Ovary (tissue), 9 donors: ENCODE measurements around the gene CRY2. TPM values are rescaled to one million over a fixed set of nuclear protein-coding genes. Genes with fewer than 3 reads are reported as not detected.
A peak's percentile ranks its signal among the peaks of the same experiment; 100 is the strongest.

Experiments used
- DNase-seq, 5 donors: peaks; one replicate each; pipeline ENCODE4 v3.0.0-alpha.2; 2019 to 2020
- H3K27ac ChIP-seq, 2 donors: fragments of 200-600 bp; one replicate each; pipeline versions ENCODE4 v1.5.1 to v1.8.0; 2019 to 2022
- H3K27me3 ChIP-seq: fragments of 200-600 bp; one replicate; pipeline ENCODE4 v1.8.0; 2022
- H3K36me3 ChIP-seq: fragments of 200-600 bp; sonication (generic); one replicate; pipeline ENCODE4 v1.5.1; 2019
- H3K4me1 ChIP-seq: one replicate; pipeline ENCODE4 v1.8.1; 2013; ENCODE audit warnings: mild to moderate bottlenecking, moderate library complexity; ENCODE audit not compliant: insufficient read depth
- H3K4me3 ChIP-seq: fragments of 200-600 bp; sonication (generic); one replicate; pipeline ENCODE4 v1.5.1; 2017
- H3K9me3 ChIP-seq, 2 donors: fragments of 200-600 bp in 1 of 2; sonication (generic) in 1 of 2; one replicate each; pipeline versions ENCODE4 v1.5.1 to v1.8.1; 2013 to 2019; ENCODE audit warnings: mild to moderate bottlenecking in 1 of 2, moderate library complexity in 1 of 2
- EP300 ChIP-seq: sonication (generic); formaldehyde crosslinking; IDR thresholded peaks from one replicate; pipeline ENCODE4 v1.6.1; 2017; ENCODE audit warnings: antibody characterized with exemption
- POLR2A ChIP-seq: fragments of 450-650 bp; IDR thresholded peaks from one replicate; pipeline ENCODE4 v1.6.1; 2017; ENCODE audit warnings: antibody characterized with exemption, mild to moderate bottlenecking, moderate library complexity
- WGBS, 3 donors: extraction: QIAGEN DNeasy Blood & Tissue Kit in 1 of 3; methylation state at CpG; one replicate each; pipeline versions ENCODE4 v1.1.5 to v1.1.7; 2013 to 2017; 5-methylcytosine and 5-hydroxymethylcytosine counted together
- intact Hi-C, 4 donors: fragments of 100-400 bp; cut with DNase I; formaldehyde crosslinking; loops; one replicate each; pipeline versions ENCODE4 v1.11.0 to v1.15.1; 2022 to 2023
- polyA plus RNA-seq, 2 donors: library from polyadenylated mRNA; stranded (reverse); fragments of 200-250 nt in 1 of 2; fragments of 350-450 nt in 1 of 2; fragmentation: Illumina TruSeq in 1 of 2; extraction: RNeasy Lipid Tissue Mini Kit (QIAGEN cat#74804) in 1 of 2; gene quantifications; one replicate each; pipeline ENCODE4 v1.2.3, GENCODE V29; 2013 to 2014
- total RNA-seq, 7 donors: library from RNA; depleted of rRNA in 2 of 7; stranded (reverse); fragments of >200 nt in 2 of 7; fragmentation: NEBNext Ultra II Directional in 3 of 7; extraction: Animal tissue kit (Norgen Biotek cat#: 25700) in 3 of 7; gene quantifications; one replicate each; pipeline versions ENCODE4 v1.1.0 to v1.2.4, GENCODE V29; 2016 to 2023
- TF ChIP-seq, protein P1 (sequence below), 3 donors: fragments of 450-650 bp in 2 of 3; fragments of 200-600 bp in 1 of 3; IDR thresholded peaks; one replicate each; pipeline versions ENCODE4 v1.5.1 to v1.8.0; 2016 to 2022; ENCODE audit warnings: antibody characterized with exemption in 3 of 3, mild to moderate bottlenecking in 1 of 3
- donor health status: DM: no; HTN: no; CAD: no; lungs with moderate emphysema.
- donor health status: DM: no; HTN: no; CAD: no.
- donor health status: Bipolar disorder and iron deficiency.
- donor health status: DM: yes; HTN: yes; CAD: no.
- donor health status: DM: no; HTN: no; CAD: no.
- donor health status: DM: yes; HTN: yes; CAD: no.

CRY2 gene
- total and polyA plus RNA-seq, 9 donors, result 37.2 to 94.2 (median 51.9) TPM

- Histone ChIP-seq H3K4me1 (peaks cover 1% of the 10 kb centered on the region), H3K27ac (no peak overlapping the region), H3K27me3 (no peaks in the 10 kb centered on the region), H3K9me3 (no peaks in the 10 kb centered on the region), H3K4me3 (no peak overlapping the region), H3K36me3 (no peaks in the 10 kb centered on the region)
- DNase-seq, result no peak
- TF ChIP-seq POLR2A, result no peak
- no peak for TF ChIP-seq EP300
- TF ChIP-seq, protein P1, sequence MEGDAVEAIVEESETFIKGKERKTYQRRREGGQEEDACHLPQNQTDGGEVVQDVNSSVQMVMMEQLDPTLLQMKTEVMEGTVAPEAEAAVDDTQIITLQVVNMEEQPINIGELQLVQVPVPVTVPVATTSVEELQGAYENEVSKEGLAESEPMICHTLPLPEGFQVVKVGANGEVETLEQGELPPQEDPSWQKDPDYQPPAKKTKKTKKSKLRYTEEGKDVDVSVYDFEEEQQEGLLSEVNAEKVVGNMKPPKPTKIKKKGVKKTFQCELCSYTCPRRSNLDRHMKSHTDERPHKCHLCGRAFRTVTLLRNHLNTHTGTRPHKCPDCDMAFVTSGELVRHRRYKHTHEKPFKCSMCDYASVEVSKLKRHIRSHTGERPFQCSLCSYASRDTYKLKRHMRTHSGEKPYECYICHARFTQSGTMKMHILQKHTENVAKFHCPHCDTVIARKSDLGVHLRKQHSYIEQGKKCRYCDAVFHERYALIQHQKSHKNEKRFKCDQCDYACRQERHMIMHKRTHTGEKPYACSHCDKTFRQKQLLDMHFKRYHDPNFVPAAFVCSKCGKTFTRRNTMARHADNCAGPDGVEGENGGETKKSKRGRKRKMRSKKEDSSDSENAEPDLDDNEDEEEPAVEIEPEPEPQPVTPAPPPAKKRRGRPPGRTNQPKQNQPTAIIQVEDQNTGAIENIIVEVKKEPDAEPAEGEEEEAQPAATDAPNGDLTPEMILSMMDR (IDR thresholded peaks at IDR 0.05), result no peak
- 76 to 90% (median 80%) methylated on average over 10 of the region's 10 CpGs for WGBS, 3 donors
- intact Hi-C loops, result no loop called here
These were observed 40.3 kb downstream of the CRY2 start for GRCh38 chr11:45887587-45887986.

- H3K4me1 ChIP-seq, result peaks cover 1% of the 10 kb centered on the region
- TF ChIP-seq POLR2A (no peak), EP300 (no peak)
- TF ChIP-seq, protein P1 (IDR thresholded peaks at IDR 0.05), result no peak
- 86 to 88% (median 87%) methylated on average over 8 of the region's 8 CpGs for WGBS, 3 donors
- no peaks in the 10 kb centered on the region for H3K36me3 ChIP-seq
- H3K27me3 ChIP-seq, result no peaks in the 10 kb centered on the region
- intact Hi-C loops, result no loop called here
- no peaks in the 10 kb centered on the region for H3K9me3 ChIP-seq
- no peak overlapping the region for H3K4me3 ChIP-seq
- no peak overlapping the region for H3K27ac ChIP-seq
- DNase-seq, result no peak
These were observed 42.3 kb downstream of the CRY2 start for GRCh38 chr11:45889555-45889954.

DNA sequence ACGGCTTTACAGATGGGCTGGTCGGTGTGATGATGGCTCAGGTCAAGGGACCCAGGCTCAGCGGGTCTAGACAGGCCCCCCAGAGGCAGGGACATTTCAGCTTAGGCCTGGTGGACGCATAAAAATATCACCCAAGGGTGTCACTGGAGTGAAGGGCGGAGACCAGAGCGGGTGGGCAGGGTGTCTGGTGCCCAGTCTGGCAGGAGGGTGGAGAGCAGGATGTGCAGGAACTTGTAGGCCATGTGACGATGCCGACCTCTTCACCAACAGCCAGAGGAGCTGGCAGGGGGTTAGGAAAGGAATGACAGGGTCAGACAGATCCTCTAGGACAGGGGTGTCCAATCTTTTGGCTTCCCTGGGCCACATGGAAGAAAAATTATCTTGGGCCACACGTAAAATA is 42.7 kb downstream of the CRY2 start:
- DNase-seq, result no peak
- intact Hi-C loops, result no loop called here
- H3K9me3 ChIP-seq, result no peaks in the 10 kb centered on the region
- H3K27ac ChIP-seq, result no peak overlapping the region
- no peak overlapping the region for H3K4me3 ChIP-seq
- no peaks in the 10 kb centered on the region for H3K36me3 ChIP-seq
- H3K27me3 ChIP-seq, result no peaks in the 10 kb centered on the region
- 91 to 94% (median 92%) methylated on average over 9 of the region's 9 CpGs for WGBS, 3 donors
- no peak for TF ChIP-seq POLR2A
- TF ChIP-seq, protein P1 (IDR thresholded peaks at IDR 0.05), result no peak
- no peak for TF ChIP-seq EP300
- H3K4me1 ChIP-seq, result peaks cover 1% of the 10 kb centered on the region

DNA sequence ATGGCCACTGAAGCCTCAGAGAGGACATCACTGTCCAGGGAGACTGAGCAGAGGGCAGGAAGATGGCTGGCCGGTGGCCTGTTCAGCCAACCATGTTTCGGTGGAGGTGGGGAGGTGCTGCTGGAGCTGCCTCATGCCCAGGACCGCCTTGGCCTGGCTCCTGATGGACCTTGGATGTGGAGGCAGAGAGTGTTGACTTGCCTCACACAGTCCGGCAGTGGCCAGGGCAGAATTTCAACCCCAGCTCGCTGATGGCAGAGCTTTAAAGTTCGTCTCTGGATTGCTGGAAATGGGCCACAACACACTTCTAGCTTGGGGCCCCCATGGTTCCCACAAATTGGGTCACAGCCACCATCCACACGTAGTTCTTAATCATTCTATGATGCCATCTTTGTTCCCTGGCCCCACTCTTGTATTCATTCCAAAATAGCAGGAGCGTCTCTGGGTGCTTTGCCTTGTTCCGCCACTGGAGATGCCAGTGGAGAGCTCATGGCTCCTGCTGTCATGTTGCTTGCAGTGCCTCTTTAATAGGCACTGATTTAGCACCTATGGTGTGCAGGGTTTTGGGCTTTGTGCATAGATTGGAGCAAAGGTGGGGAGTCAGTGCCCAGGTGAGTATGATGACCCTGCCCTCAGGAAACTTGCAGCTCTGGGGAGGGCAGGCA is 43.7 kb downstream of the CRY2 start:
- Histone ChIP-seq H3K4me1 (no peaks in the 10 kb centered on the region), H3K27ac (no peak overlapping the region), H3K4me3 (no peak overlapping the region), H3K36me3 (no peaks in the 10 kb centered on the region), H3K9me3 (no peaks in the 10 kb centered on the region), H3K27me3 (no peaks in the 10 kb centered on the region)
- intact Hi-C loops, result no loop called here
- no peak for TF ChIP-seq EP300
- TF ChIP-seq, protein P1 (IDR thresholded peaks at IDR 0.05), result no peak
- TF ChIP-seq POLR2A, result no peak
- WGBS, 3 donors, result 76 to 84% (median 81%) methylated on average over 9 of the region's 9 CpGs
- DNase-seq, result peak in 1 of 5 donors; percentile 16
